Measurements from ENCODE around the gene METAP1.

- no peak for TF ChIP-seq POLR2A (IDR thresholded peaks at IDR 0.05)
- TF ChIP-seq EP300 (IDR thresholded peaks at IDR 0.05): no peak
- TF ChIP-seq CTCF (IDR thresholded peaks at IDR 0.05): no peak
These were observed 17.9 kb downstream of the METAP1 start for GRCh38 chr4:99013402-99013843.
